HCT116 (cell line): ENCODE results near the gene LEFTY2. TPM values are rescaled to one million over a fixed set of nuclear protein-coding genes. Genes with fewer than 3 reads are reported as not detected.

Experiments
- ATAC-seq: fragments of 200-7000 bp; cut with Tn5 transposase; 2 replicates; pipeline ENCODE4 v1.9.1; 2020; ENCODE audit warnings: mild to moderate bottlenecking, moderate library complexity
- BruUV-seq: library from RNA; stranded (reverse); fragments of 400-500 nt; replicated peaks from 2 replicates; lab custom pipeline; 2021; lab: Mats Ljungman, UMichigan
- CTCF ChIA-PET: fragments of 300-600 bp; sonication (Branson Sonifier 250); formaldehyde crosslinking; loops from one replicate; lab custom pipeline; 2021; ENCODE audit warnings: antibody characterized with exemption; lab: Charles Lee
- POLR2A ChIA-PET: fragments of 300-600, 350-600 bp; sonication (Branson Sonifier 250); formaldehyde crosslinking; loops from one replicate; lab custom pipeline; 2021; ENCODE audit warnings: antibody characterized with exemption; lab: Charles Lee
- RAD21 ChIA-PET, 2 experiments: fragments of 300-600 bp; sonication (Branson Sonifier 250); formaldehyde crosslinking; loops; one replicate each; lab custom pipeline; 2023; ENCODE audit warnings: low total read pairs in 2 of 2; ENCODE audit not compliant: uncharacterized antibody in 2 of 2, unreplicated experiment in 2 of 2, low non-redundant PET in 1 of 2; lab: Charles Lee
- DNase-seq: peaks from one replicate; pipeline ENCODE4 v3.0.0-alpha.2; 2010; ENCODE audit warnings: low read depth, low spot score
- H2AFZ ChIP-seq: fragments of 200-600 bp; shearing (Covaris generic), sonication (generic); 2 replicates; pipeline ENCODE4 v1.6.1; 2017; ENCODE audit warnings: low read depth, mixed run types, mixed read lengths, antibody characterized with exemption, low read length; ENCODE audit not compliant: poor library complexity, severe bottlenecking
- H3K27ac ChIP-seq: 2 replicates; pipeline ENCODE4 v1.5.1; 2012; ENCODE audit warnings: low read depth, low read length
- H3K27me3 ChIP-seq: fragments of 200-600 bp; sonication (generic); 2 replicates; pipeline ENCODE4 v1.6.1; 2016; ENCODE audit warnings: mixed run types, low read length, mixed read lengths; ENCODE audit not compliant: insufficient read depth
- H3K36me3 ChIP-seq, 2 experiments: fragments of 200-500 bp in 1 of 2; fragments of 200-600 bp in 1 of 2; sonication (Bioruptor generic) in 1 of 2; sonication (generic) in 1 of 2; 2 replicates each; pipeline versions ENCODE4 v1.5.1 to v1.6.1; 2014 to 2016; ENCODE audit warnings: low read length in 2 of 2, inconsistent platforms in 1 of 2, mixed read lengths in 1 of 2, mixed run types in 1 of 2; ENCODE audit not compliant: insufficient read depth in 2 of 2, control insufficient read depth in 1 of 2
- H3K4me1 ChIP-seq, 2 experiments: fragments of 200-600 bp in 1 of 2; sonication (generic) in 1 of 2; 2 replicates each; pipeline versions ENCODE4 v1.5.1 to v1.6.1; 2012 to 2017; ENCODE audit warnings: low read length in 2 of 2, inconsistent platforms in 1 of 2, mild to moderate bottlenecking in 1 of 2, mixed read lengths in 1 of 2, mixed run types in 1 of 2, moderate library complexity in 1 of 2; ENCODE audit not compliant: insufficient read depth in 2 of 2, control insufficient read depth in 1 of 2
- H3K4me2 ChIP-seq: fragments of 200-600 bp; sonication (generic); 2 replicates; pipeline ENCODE4 v1.6.1; 2017; ENCODE audit warnings: mixed run types, low read length, mixed read lengths
- H3K4me3 ChIP-seq, 2 experiments: fragments of 200-600 bp in 1 of 2; sonication (generic) in 1 of 2; replicated peaks in 1 of 2; 2 replicates each; pipeline ENCODE4 v1.5.1; 2011 to 2016; ENCODE audit warnings: low read length in 2 of 2, control low read depth in 1 of 2, low read depth in 1 of 2, mild to moderate bottlenecking in 1 of 2, mixed read lengths in 1 of 2, mixed run types in 1 of 2
- H3K79me2 ChIP-seq: fragments of 200-600 bp; sonication (generic); 2 replicates; pipeline ENCODE4 v1.6.1; 2017; ENCODE audit warnings: mild to moderate bottlenecking, mixed run types, low read length, moderate library complexity, mixed read lengths; ENCODE audit not compliant: insufficient read depth
- H3K9ac ChIP-seq: fragments of 200-600 bp; sonication (generic); 2 replicates; pipeline ENCODE4 v1.6.1; 2016; ENCODE audit warnings: low read length, mixed read lengths
- H3K9me2 ChIP-seq: fragments of 200-600 bp; sonication (generic), shearing (Covaris generic); 2 replicates; pipeline ENCODE4 v1.6.1; 2017; ENCODE audit warnings: mixed run types, mild to moderate bottlenecking, moderate library complexity; ENCODE audit not compliant: insufficient read depth
- H3K9me3 ChIP-seq, 2 experiments: fragments of 200-500 bp in 1 of 2; fragments of 200-600 bp in 1 of 2; sonication (Bioruptor generic) in 1 of 2; sonication (generic) in 1 of 2; 2 replicates each; pipeline ENCODE4 v1.6.1; 2014 to 2017; ENCODE audit warnings: low read length in 2 of 2, mixed read lengths in 2 of 2, inconsistent platforms in 1 of 2, low read depth in 1 of 2, mild to moderate bottlenecking in 1 of 2, mixed run types in 1 of 2, moderate library complexity in 1 of 2; ENCODE audit not compliant: control insufficient read depth in 1 of 2, insufficient read depth in 1 of 2
- H4K20me1 ChIP-seq: fragments of 200-600 bp; sonication (generic), shearing (Covaris generic); 2 replicates; pipeline ENCODE4 v1.6.1; 2017; ENCODE audit warnings: mixed run types, mild to moderate bottlenecking, moderate library complexity; ENCODE audit not compliant: insufficient read depth
- ELF1 ChIP-seq: IDR thresholded peaks from 2 replicates; pipeline ENCODE4 v1.6.1; 2012; ENCODE audit warnings: low read depth, borderline replicate concordance
- EZH2 ChIP-seq: fragments of 200-600 bp; sonication (generic); IDR thresholded peaks from 2 replicates; pipeline ENCODE4 v1.6.1; 2017; ENCODE audit warnings: antibody characterized with exemption, mixed run types
- FOSL1 ChIP-seq: IDR thresholded peaks from 2 replicates; pipeline ENCODE4 v1.6.1; 2012; ENCODE audit warnings: low read depth
- POLR2AphosphoS5 ChIP-seq: IDR thresholded peaks from 2 replicates; pipeline ENCODE4 v1.6.1; 2011; ENCODE audit warnings: mild to moderate bottlenecking, low read depth, low read length, moderate library complexity
- REST ChIP-seq: IDR thresholded peaks from 2 replicates; pipeline ENCODE4 v1.6.1; 2012; ENCODE audit warnings: low read depth
- ZBTB33 ChIP-seq: IDR thresholded peaks from 2 replicates; pipeline ENCODE4 v1.6.1; 2011; ENCODE audit warnings: mild to moderate bottlenecking, low read length, moderate library complexity; ENCODE audit not compliant: insufficient replicate concordance; ENCODE audit errors: extremely low read depth
- intact Hi-C: fragments of 100-400 bp; cut with micrococcal nuclease; formaldehyde crosslinking; loops from 2 replicates; pipeline ENCODE4 v1.10.0; 2022
- total RNA-seq: library from RNA; stranded (reverse); gene quantifications from one replicate; pipeline ENCODE4 v1.2.1, GENCODE V29; 2021; ENCODE audit not compliant: unreplicated experiment

Gene LEFTY2
- total RNA-seq, 1 experiment from 2014 or later = not detected

- DNase-seq (no peak), ATAC-seq (no peak)
- H3K27ac ChIP-seq = no peak overlapping the region
- H3K9ac ChIP-seq = no peak overlapping the region
- ChIA-PET RAD21 (no interaction called here), CTCF (no interaction called here), POLR2A (no interaction called here)
- H3K36me3 ChIP-seq = peaks cover 16 to 25% of the 10 kb centered on the region in 2 experiments
- no peak overlapping the region for H2AFZ ChIP-seq
- no peak for TF ChIP-seq ZBTB33
- no peak for TF ChIP-seq EZH2
- TF ChIP-seq ELF1 = no peak
- TF ChIP-seq POLR2AphosphoS5 = no peak
- no peak for TF ChIP-seq REST
- no peak for TF ChIP-seq FOSL1
- BruUV-seq = no TSS peak
- H3K4me1 ChIP-seq = no peaks in the 10 kb centered on the region
- no peaks in the 10 kb centered on the region for H4K20me1 ChIP-seq
- H3K27me3 ChIP-seq = no peaks in the 10 kb centered on the region
- H3K4me2 ChIP-seq = no peak overlapping the region
- H3K79me2 ChIP-seq = peaks cover 6% of the 10 kb centered on the region; the same call in 1 of the 2 replicates
- no peaks in the 10 kb centered on the region for H3K9me2 ChIP-seq
- no peak overlapping the region for H3K4me3 ChIP-seq
- intact Hi-C loops = no loop called here
- no peaks in the 10 kb centered on the region for H3K9me3 ChIP-seq
These were observed 23.9 kb downstream of the LEFTY2 start for GRCh38 chr1:225917101-225917500.
